Colonic mucosa (tissue), 4 donors: ENCODE results near the gene SPEF2. TPM values are rescaled to one million over a fixed set of nuclear protein-coding genes. Genes with fewer than 3 reads are reported as not detected.

Experiments used
- DNase-seq: peaks from one replicate; pipeline ENCODE4 v3.0.0-alpha.2; 2020
- H3K27ac ChIP-seq: fragments of 200-600 bp; one replicate; pipeline ENCODE4 v1.8.0; 2021
- H3K27me3 ChIP-seq: fragments of 200-600 bp; one replicate; pipeline ENCODE4 v1.8.0; 2021
- H3K36me3 ChIP-seq: fragments of 200-600 bp; one replicate; pipeline ENCODE4 v1.8.0; 2021
- H3K4me1 ChIP-seq: fragments of 200-600 bp; one replicate; pipeline ENCODE4 v1.8.0; 2021; ENCODE audit warnings: mild to moderate bottlenecking
- H3K4me3 ChIP-seq: fragments of 200-600 bp; one replicate; pipeline ENCODE4 v1.8.0; 2021
- H3K9ac ChIP-seq, 2 donors: one replicate each; pipeline ENCODE4 v1.7.0; 2013; ENCODE audit warnings: control low read depth in 2 of 2, low read depth in 2 of 2, low read length in 2 of 2
- H3K9me3 ChIP-seq: fragments of 200-600 bp; one replicate; pipeline ENCODE4 v1.8.0; 2021
- intact Hi-C: fragments of 100-400 bp; cut with DNase I; formaldehyde crosslinking; loops from one replicate; pipeline ENCODE4 v1.14.1; 2022
- total RNA-seq, 2 donors: library from RNA; stranded (reverse); fragmentation: NEBNext Ultra II Directional in 1 of 2; extraction: Animal tissue kit (Norgen Biotek cat#: 25700) in 1 of 2; gene quantifications; one replicate each; pipeline ENCODE4 v1.2.1, GENCODE V29; 2021
- TF ChIP-seq, protein P1 (sequence below): fragments of 200-600 bp; IDR thresholded peaks from one replicate; pipeline ENCODE4 v1.8.0; 2022; ENCODE audit warnings: antibody characterized with exemption, mild to moderate bottlenecking
- donor health status: healthy.
- donor health status: DM: no; HTN: no; CAD: no.
- donor health status: DM: no; HTN: no; CAD: no.

Gene SPEF2
- total RNA-seq, 2 donors from 2014 or later = 3.3 to 6.0 TPM

DNA sequence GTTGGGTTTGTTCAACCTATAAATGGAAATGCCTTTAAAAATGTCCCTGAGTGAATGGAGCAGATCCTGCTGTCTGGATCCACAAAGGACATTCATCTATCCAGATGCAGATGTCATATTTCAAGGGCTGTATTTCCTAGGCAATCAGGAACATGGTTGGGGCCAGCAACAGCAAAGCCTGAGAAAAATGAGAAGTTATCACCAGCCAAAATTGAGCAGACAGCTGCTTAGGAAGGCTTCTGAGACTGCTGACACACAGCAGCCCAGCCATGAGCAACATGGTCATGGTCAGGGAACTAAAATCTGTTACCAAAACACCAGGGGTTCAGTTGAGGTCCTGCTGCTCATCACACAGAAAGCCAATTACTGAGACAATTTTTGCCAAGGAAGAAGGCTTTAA lies 229.8 kb downstream of the SPEF2 start:
- no peak overlapping the region for H3K9ac ChIP-seq
- intact Hi-C loops = no loop called here
- TF ChIP-seq, protein P1, sequence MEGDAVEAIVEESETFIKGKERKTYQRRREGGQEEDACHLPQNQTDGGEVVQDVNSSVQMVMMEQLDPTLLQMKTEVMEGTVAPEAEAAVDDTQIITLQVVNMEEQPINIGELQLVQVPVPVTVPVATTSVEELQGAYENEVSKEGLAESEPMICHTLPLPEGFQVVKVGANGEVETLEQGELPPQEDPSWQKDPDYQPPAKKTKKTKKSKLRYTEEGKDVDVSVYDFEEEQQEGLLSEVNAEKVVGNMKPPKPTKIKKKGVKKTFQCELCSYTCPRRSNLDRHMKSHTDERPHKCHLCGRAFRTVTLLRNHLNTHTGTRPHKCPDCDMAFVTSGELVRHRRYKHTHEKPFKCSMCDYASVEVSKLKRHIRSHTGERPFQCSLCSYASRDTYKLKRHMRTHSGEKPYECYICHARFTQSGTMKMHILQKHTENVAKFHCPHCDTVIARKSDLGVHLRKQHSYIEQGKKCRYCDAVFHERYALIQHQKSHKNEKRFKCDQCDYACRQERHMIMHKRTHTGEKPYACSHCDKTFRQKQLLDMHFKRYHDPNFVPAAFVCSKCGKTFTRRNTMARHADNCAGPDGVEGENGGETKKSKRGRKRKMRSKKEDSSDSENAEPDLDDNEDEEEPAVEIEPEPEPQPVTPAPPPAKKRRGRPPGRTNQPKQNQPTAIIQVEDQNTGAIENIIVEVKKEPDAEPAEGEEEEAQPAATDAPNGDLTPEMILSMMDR = no peak

DNA sequence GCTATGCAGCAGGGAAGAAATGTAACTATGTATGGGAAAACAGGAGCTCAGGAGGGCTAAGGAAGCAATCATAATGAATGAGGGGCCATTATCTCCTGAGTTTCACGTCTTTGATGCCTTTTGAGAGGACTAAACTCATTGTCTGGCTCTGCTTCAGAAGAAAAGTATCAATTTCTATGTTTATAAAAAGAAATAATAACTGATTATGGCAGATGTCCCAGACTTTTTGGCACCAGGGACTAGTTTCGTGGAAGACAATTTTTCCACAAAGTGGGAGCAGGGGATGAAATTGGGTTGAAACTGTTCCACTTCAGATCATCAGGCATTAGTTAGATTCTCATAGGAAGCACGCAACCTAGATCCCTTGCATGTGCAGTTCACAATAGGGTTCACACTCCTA lies 230.3 kb downstream of the SPEF2 start:
- Histone ChIP-seq H3K9ac (no peak overlapping the region), H3K36me3 (no peaks in the 10 kb centered on the region), H3K27ac (no peak overlapping the region), H3K27me3 (no peaks in the 10 kb centered on the region), H3K4me3 (no peak overlapping the region), H3K9me3 (no peaks in the 10 kb centered on the region), H3K4me1 (no peaks in the 10 kb centered on the region)
- TF ChIP-seq, protein P1 = no peak
- DNase-seq = no peak
- intact Hi-C loops = no loop called here

More for the DNA sequence above, 229.8 kb downstream of the SPEF2 start:
- Histone ChIP-seq H3K4me1 (no peaks in the 10 kb centered on the region), H3K27me3 (no peaks in the 10 kb centered on the region), H3K9me3 (no peaks in the 10 kb centered on the region), H3K36me3 (no peaks in the 10 kb centered on the region), H3K27ac (no peak overlapping the region), H3K4me3 (no peak overlapping the region)
- DNase-seq = no peak

DNA sequence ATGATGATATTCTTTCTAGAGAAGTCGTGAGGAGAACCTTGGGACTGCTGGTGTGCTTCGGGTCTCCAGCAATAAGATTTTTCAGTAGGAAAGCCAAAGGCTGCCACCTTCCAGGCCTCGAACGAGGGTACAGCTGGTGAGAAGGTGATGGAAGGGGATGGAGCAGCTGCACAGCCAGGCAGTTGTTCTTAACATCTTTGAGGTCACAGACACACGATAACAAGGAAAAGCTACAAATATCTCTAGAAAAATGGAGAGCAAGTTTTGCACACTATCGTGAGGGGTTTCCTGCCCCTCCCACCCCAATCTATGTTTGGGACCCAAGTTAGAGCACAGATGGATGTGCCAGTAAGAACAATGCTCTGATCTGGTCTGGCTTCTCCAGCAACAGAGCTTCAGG lies 232.2 kb downstream of the SPEF2 start:
- Histone ChIP-seq H3K4me3 (no peak overlapping the region), H3K36me3 (no peaks in the 10 kb centered on the region), H3K27me3 (no peaks in the 10 kb centered on the region), H3K4me1 (no peaks in the 10 kb centered on the region), H3K9me3 (no peaks in the 10 kb centered on the region), H3K27ac (no peak overlapping the region), H3K9ac (no peak overlapping the region)
- TF ChIP-seq, protein P1 = no peak
- intact Hi-C loops = no loop called here
- DNase-seq = no peak

DNA sequence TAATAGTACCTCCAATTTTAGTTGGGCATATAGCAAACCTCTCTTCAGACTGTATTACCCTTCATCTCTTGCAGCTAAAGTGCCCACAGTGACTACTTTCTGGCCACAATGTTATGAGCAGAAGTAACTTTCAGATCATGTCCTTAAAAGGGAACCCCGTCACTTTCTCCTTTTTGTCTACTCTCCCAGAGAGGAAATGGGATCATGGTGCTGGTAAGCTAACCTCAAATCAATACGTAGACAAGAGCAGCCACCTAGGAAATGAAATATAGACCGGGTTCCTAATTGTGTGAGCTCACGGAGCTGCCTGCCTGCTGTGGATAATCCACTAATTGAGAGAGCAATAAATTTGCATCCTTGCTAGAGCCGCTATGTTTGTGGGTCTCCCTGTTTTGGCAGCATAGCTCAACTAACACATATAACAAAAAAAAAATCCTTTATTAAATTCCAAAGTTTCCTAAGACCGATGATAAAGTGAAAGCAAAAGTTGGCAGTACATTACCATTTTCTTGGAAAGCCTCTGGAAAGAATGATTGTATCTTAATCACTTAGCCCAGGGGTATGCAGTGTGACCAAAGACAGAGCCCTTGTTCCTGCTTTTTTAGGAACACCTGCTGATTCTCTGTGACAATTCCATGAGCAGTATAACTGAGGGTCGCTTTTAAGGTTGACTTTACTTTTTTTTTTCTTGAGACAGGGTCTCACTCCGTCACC lies 233.5 kb downstream of the SPEF2 start:
- TF ChIP-seq, protein P1 = no peak
- no peak overlapping the region for H3K4me3 ChIP-seq

DNA sequence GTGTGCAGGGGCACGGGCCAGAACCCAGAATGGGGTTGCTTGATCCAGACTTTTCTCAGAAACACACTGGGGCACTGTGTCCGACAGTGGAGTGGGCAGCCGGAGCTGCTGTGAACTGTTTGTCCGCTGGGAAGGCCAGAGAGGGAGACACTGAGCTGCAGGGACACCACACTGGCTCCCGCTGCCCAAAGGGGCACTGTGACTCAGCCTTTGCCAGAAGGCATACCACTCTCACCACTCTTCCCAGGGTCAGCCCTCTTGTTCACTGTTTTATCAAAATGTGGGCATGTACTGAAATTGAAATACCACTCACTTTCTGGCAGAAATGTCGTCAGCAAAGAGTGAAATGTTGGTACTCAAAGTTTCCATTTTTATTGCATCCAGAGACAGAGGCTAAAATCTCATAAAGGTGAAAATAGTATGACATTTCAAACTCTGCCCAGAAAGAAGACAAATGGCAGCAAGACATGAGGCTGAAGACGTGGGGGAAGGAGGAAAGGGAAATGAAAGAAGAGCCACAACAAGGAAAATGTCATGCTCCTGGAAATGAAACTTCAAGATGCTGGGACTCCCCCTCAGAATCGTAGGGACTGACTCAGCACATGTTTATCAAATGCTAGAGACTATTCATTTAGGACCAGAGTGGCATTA lies 234.5 kb downstream of the SPEF2 start:
- Histone ChIP-seq H3K27ac (no peak overlapping the region), H3K4me1 (no peaks in the 10 kb centered on the region), H3K4me3 (no peak overlapping the region), H3K9me3 (no peaks in the 10 kb centered on the region), H3K27me3 (no peaks in the 10 kb centered on the region), H3K36me3 (no peaks in the 10 kb centered on the region), H3K9ac (no peak overlapping the region)
- no peak for DNase-seq
- TF ChIP-seq, protein P1 = no peak
- intact Hi-C loops = no loop called here

More for the DNA sequence above, 233.5 kb downstream of the SPEF2 start:
- Histone ChIP-seq H3K36me3 (no peaks in the 10 kb centered on the region), H3K9ac (no peak overlapping the region), H3K27me3 (no peaks in the 10 kb centered on the region), H3K27ac (no peak overlapping the region), H3K4me1 (no peaks in the 10 kb centered on the region), H3K9me3 (no peaks in the 10 kb centered on the region)
- intact Hi-C loops = no loop called here
- no peak for DNase-seq
